Stimulated activated CD4-positive, alpha-beta T cell treated with anti-CD3 and anti-CD28 coated beads, Interleukin-4, amount 100 ng/mL, for 1 hour (primary cell): ENCODE measurements around the gene GALNT18.

Experiments
- DNase-seq: peaks from one replicate; pipeline ENCODE4 v3.0.0-alpha.2; 2020

GALNT18 gene

GRCh38 chr11:11401960-11402535, 219.8 kb downstream of the GALNT18 start:
- no peak for DNase-seq

GRCh38 chr11:11400635-11401232, 221.1 kb downstream of the GALNT18 start:
- DNase-seq, result no peak

- DNase-seq, result no peak
These were observed 221.7 kb downstream of the GALNT18 start for GRCh38 chr11:11400121-11400520.

- no peak for DNase-seq
These were observed 224.0 kb downstream of the GALNT18 start for GRCh38 chr11:11397781-11398180.

GRCh38 chr11:11397036-11397415, 224.8 kb downstream of the GALNT18 start:
- DNase-seq, result no peak

GRCh38 chr11:11396301-11397035, 225.3 kb downstream of the GALNT18 start:
- DNase-seq, result no peak

DNA sequence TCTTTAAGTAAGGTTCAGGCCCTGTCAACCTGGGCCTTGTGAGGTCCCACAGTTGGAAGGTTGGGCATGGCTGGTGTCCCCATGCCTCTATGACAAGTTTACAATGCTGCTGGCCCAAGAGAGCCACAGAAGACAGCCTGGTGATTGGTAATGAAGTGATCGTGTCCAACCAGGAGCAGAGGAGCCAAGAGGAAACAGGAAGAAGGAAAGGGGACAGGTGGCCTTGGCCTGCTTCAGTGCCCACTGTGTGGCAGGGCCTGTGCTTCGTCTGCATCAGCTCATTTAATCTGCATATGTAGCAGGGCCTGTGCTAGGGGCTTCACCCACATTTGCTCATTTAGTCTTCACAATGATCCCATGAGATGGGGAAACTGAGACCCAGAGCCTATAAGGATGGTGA, 226.7 kb downstream of the GALNT18 start:
- DNase-seq, result no peak

GRCh38 chr11:11394241-11394640, 227.6 kb downstream of the GALNT18 start:
- no peak for DNase-seq

GRCh38 chr11:11391796-11392463, 229.9 kb downstream of the GALNT18 start:
- no peak for DNase-seq

DNA sequence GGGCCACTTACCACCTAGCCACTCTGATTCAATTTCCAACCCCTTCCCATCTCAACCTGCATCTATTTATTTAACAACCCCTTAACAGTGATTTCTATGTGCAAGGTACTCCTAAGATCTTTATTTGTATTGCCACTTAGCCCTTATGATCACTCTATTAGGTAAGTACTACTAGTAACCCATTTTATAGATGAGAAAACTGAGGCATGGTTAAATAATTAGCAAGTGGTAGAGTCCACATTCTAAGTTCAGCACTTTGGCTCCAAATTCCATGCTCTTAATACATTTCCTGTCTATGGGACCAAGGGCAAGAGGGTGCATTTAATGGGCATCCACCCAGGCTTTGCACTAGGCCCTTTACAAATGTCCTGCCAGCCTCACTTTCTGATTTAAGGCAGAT, 230.6 kb downstream of the GALNT18 start:
- no peak for DNase-seq

DNA sequence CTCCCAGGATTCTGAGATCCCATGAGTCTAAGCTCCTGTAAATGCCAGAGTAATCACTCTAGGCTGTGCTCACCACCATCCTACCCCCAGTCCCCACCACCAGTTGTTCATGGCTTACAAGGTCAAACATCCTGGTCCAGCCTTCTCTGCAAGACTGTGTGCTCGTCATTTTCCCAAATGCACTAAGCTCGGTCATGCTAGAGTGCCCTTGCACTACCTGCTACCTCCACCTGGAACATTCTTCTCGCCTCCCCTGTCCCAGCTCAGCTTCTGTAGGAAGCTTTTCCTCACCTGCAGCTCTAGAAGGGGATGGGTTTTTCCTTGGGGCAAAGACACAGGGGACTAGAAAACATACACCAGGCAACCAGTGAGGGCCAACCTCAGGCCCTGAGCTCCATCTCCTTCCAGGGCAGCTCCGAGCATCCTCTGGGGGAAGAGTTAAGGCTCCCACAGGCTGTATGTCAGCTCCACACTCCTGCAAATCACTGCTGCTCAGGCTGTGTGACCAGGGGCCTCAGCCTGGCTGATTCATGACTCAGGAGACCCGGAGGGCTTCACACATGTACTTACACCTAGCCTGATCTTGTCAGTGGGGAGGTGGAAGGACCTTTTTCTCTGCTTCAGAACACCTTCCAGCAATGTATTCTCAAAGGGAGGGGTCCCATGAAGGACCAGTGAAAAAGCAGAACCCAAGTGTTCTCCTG, 231.6 kb downstream of the GALNT18 start:
- DNase-seq, result no peak

DNA sequence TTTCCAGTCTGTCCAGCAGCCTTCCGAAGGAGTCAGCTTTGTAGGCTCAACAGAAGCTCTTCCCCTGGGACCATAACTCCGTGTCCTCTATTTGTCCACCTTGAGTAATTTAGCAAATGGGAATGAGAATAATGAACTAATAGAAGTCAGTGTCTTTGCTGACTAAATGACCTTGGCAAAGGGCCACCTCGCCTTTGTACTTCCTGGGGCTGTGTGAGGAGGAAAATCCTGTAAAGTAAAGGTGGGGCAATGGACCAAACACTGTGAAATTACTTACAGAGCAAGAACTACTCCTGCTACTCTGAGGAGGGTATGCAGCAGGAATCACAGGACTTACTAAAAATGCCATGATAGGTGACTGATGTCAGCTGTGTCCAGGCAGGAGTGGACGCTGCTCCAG, 232.6 kb downstream of the GALNT18 start:
- no peak for DNase-seq

DNA sequence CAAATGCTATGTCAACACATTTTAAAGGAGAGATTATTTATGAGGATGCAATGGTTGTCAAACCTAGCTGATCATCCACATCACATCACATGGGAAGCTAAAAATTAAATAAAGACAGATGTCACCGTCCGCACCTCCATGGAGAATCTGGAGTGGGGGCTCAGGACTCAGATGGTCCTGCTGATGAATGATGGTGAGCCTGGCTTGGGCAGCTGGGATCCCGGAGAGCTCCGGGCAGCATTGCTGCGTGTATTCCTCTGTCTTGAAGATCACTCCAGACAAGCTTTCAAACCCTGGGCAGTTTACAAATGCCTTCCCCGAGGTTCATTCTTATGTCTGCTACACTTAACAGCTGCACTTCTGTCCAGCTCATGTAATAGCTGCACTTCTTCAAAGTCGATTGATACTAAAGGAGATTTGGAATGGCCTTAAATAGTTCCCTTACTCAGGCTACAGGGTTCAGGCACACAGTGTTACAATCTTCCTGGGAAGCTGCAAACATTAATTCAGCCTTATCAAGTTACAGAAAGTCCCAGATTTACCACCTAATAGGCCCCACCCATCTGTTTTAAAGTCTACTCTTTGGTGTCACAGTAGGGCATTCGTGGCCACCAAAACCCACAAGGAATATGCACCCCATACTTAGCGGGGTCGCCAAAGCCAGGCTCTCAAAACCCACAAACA, 234.0 kb downstream of the GALNT18 start:
- DNase-seq, result no peak

DNA sequence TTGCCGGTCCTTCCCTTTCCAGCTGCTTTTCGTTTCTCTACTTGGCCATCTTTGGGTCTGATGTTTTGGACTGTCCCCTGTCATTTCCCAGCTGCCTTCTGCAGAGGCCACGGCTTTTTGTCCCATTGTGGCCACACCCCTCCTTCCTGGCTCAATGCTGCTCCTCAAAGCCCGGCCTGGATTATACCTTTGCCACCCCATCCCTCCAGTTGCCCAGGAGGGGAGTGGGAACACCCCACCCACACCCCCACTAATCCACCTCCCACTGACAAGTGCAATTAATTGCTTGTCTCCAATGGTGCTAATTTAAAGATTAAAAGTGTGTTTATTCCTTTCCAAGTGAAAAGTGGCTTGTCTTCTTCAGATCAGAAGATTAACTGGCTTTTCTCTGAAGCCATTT, 234.6 kb downstream of the GALNT18 start:
- no peak for DNase-seq

DNA sequence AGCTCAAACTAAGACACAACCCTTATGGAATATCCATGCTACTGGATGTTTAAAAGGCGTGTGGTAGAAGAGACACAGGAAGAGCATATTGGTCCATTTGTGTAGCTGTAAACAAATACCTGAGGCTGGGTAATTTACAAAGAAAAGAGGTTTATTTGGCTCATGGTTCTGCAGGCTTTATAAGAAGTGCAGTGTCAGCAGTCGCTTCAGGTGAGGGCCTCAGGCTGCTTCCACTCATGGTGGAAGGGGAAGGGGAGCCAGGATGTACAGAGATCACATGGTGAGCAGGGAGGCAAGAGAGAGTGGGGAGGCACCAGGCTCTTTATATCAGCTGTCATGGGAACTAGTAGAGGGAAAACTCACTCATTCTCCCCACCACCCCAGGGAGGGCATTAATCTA, 237.0 kb downstream of the GALNT18 start:
- DNase-seq, result no peak

DNA sequence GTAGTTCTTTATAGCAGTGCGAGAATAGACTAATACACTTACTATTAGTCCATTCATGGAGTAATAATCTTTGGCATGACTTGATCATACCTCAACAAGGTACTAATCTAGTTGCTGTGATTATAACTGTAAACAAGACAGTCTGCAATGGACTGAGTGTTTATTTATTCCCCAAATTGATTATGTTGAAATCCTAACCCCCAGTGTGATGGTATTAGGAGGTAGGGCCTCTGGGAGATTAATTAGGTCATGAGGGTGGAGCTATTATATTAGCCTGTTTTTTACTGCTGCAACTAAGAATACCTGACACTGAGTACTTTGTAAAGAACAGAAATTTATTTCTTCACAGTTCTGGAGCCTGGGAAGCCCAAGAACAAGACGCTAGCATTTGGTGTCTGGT, 237.8 kb downstream of the GALNT18 start:
- no peak for DNase-seq

- DNase-seq, result no peak
These were observed 238.8 kb downstream of the GALNT18 start for GRCh38 chr11:11382858-11383532.

DNA sequence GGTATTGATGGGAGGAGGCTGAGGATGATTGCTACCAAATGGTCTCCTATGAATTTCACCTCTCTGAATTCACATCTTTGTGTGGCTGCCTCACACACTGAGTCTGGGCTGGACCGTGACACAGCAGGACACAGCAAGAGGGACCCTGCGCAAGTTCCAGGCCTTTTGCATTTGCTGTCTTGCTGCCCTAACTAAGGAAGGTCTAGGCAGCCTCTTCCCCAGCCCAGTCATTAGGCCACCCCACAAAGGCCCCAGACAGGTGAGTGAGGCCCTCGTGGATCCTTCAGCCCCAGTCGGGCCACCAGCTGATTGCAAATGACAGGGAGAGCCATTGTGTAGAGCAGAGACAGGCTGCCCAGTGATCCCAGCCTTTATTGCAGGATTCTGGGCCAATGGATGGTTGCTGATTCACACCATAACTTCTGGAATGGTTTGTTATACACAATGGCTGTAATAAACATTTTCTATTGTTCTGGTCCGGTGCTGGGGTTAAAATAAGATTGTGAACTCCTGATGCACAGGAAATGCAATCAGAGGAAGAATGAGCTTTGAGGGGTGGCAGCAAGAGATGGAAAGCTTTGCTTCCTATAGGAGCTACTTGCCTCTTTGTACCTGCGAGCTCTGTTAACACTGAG, 240.2 kb downstream of the GALNT18 start:
- no peak for DNase-seq

- no peak for DNase-seq
These were observed 240.9 kb downstream of the GALNT18 start for GRCh38 chr11:11380883-11381282.

DNA sequence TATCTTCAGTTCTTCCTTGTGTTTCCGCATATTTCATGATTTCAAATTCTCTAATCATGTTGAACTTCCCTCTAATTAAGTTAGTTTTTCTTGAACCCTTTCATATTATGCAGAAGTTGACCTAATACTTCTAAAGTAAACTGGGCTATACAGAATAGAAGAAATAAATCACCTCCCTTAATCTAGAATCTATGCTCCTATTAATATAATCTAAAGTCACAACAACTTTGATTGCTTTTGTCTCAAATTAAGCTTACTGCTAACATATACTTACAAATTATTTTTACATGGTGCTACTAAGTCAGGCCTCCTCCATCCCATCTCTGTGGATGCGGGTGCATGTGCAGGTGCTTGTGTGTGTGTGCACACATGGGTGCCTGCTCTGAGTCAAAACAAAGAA, 241.5 kb downstream of the GALNT18 start:
- DNase-seq, result no peak

DNA sequence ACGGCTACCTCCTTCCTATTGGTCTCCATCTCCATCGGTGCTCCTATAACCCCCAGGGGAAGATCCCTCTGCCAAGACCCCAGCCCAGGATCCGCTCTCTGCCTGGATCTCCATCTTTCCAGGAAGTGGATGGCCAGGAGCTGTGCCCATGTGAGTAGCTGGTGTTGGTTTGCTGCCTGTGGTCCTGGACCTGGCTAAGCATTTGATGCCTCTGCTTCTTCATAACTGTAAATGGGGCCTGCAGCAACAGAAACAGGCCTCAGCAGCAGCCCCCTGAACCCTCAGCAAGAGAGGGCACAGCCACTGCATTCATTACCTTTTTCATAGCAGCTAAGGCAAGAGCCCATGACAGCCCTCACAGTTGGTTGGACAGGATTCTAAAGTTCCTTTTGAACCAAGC, 242.1 kb downstream of the GALNT18 start:
- DNase-seq, result no peak
